Astrocyte (in vitro differentiated cells and primary cell): ENCODE measurements around the gene C1orf52. TPM values are rescaled to one million over a fixed set of nuclear protein-coding genes. Genes with fewer than 3 reads are reported as not detected.

Experiments used
- DNase-seq: peaks from one replicate; pipeline ENCODE4 v3.0.0-alpha.2; 2010; ENCODE audit warnings: low read depth
- FAIRE-seq: peaks from 2 replicates; lab custom pipeline; 2011; peaks lifted over from hg19 to GRCh38; lab: Jason Lieb, UNC
- H2AFZ ChIP-seq: 2 replicates; pipeline ENCODE4 v1.6.0; 2012; ENCODE audit warnings: low read depth, low read length, inconsistent platforms
- H3K27ac ChIP-seq: 2 replicates; pipeline ENCODE4 v1.5.1; 2011; ENCODE audit warnings: low read depth, low read length, inconsistent platforms
- H3K27me3 ChIP-seq: 2 replicates; pipeline ENCODE4 v1.6.0; 2011; ENCODE audit warnings: low read length, inconsistent platforms; ENCODE audit not compliant: insufficient read depth
- H3K36me3 ChIP-seq: 2 replicates; pipeline ENCODE4 v1.5.1; 2011; ENCODE audit warnings: low read length, inconsistent platforms; ENCODE audit not compliant: insufficient read depth
- H3K4me1 ChIP-seq: 2 replicates; pipeline ENCODE4 v1.5.1; 2011; ENCODE audit warnings: low read length, inconsistent platforms; ENCODE audit not compliant: insufficient read depth
- H3K4me2 ChIP-seq: 2 replicates; pipeline ENCODE4 v1.6.0; 2012; ENCODE audit warnings: low read length, inconsistent platforms
- H3K4me3 ChIP-seq: 2 replicates; pipeline ENCODE4 v1.5.1; 2011; ENCODE audit warnings: low read depth, mild to moderate bottlenecking, low read length, inconsistent platforms; ENCODE audit not compliant: insufficient read depth
- H3K79me2 ChIP-seq: 2 replicates; pipeline ENCODE4 v1.6.0; 2012; ENCODE audit warnings: mild to moderate bottlenecking, low read length, inconsistent platforms; ENCODE audit not compliant: insufficient read depth
- H3K9ac ChIP-seq: 2 replicates; pipeline ENCODE4 v1.6.0; 2012; ENCODE audit warnings: mild to moderate bottlenecking, low read length, inconsistent platforms
- H3K9me3 ChIP-seq: 2 replicates; pipeline ENCODE4 v1.5.1; 2012; ENCODE audit warnings: low read depth, mild to moderate bottlenecking, low read length, inconsistent platforms; ENCODE audit not compliant: insufficient read depth
- H4K20me1 ChIP-seq: 2 replicates; pipeline ENCODE4 v1.6.0; 2012; ENCODE audit warnings: low read length, inconsistent platforms; ENCODE audit not compliant: insufficient read depth
- H3K27ac Mint-ChIP-seq: one replicate; pipeline ENCODE4 v1.8.0; 2021; ENCODE audit warnings: mild to moderate bottlenecking, mixed read lengths; ENCODE audit not compliant: unreplicated experiment
- H3K27me3 Mint-ChIP-seq: one replicate; pipeline ENCODE4 v1.8.0; 2021; ENCODE audit warnings: low read depth, mixed read lengths; ENCODE audit not compliant: unreplicated experiment
- H3K36me3 Mint-ChIP-seq: one replicate; pipeline ENCODE4 v1.8.0; 2021; ENCODE audit warnings: low read depth, mixed read lengths; ENCODE audit not compliant: unreplicated experiment
- H3K4me1 Mint-ChIP-seq: one replicate; pipeline ENCODE4 v1.8.0; 2021; ENCODE audit warnings: low read depth, mixed read lengths; ENCODE audit not compliant: unreplicated experiment
- H3K4me3 Mint-ChIP-seq: one replicate; pipeline ENCODE4 v1.8.0; 2021; ENCODE audit warnings: mild to moderate bottlenecking, moderate library complexity, mixed read lengths; ENCODE audit not compliant: unreplicated experiment
- H3K9me3 Mint-ChIP-seq: one replicate; pipeline ENCODE4 v1.8.0; 2021; ENCODE audit warnings: mild to moderate bottlenecking, mixed read lengths; ENCODE audit not compliant: unreplicated experiment
- CTCF ChIP-seq: IDR thresholded peaks from 2 replicates; pipeline ENCODE4 v1.5.1; 2011; ENCODE audit warnings: low read depth, mild to moderate bottlenecking, inconsistent platforms, low read length, moderate library complexity; ENCODE audit not compliant: insufficient read depth
- EZH2 ChIP-seq: IDR thresholded peaks from 2 replicates; pipeline ENCODE4 v1.6.1; 2012; ENCODE audit warnings: mild to moderate bottlenecking, low read length, inconsistent platforms; ENCODE audit not compliant: insufficient read depth
- total RNA-seq: library from RNA; stranded (reverse); gene quantifications from 2 replicates; pipeline ENCODE4 v1.2.1, GENCODE V29; 2021

The C1orf52 gene
- total RNA-seq, 1 donor from 2014 or later = 42.4 TPM

- Histone ChIP-seq H2AFZ (no peak overlapping the region), H3K36me3 (no peaks in the 10 kb centered on the region), H3K4me3 (no peak overlapping the region), H3K27me3 (no peaks in the 10 kb centered on the region), H3K9ac (peak overlapping the region; percentile 37), H3K4me2 (peak overlapping the region; percentile 59), H3K9me3 (no peaks in the 10 kb centered on the region), H3K4me1 (peaks cover 13% of the 10 kb centered on the region), H3K79me2 (no peaks in the 10 kb centered on the region), H3K27ac (no peak overlapping the region), H4K20me1 (no peaks in the 10 kb centered on the region)
- Mint-ChIP-seq H3K4me3 (no peak overlapping the region), H3K27me3 (no peaks in the 10 kb centered on the region), H3K27ac (no peak overlapping the region), H3K36me3 (no peaks in the 10 kb centered on the region), H3K4me1 (peaks cover 10% of the 10 kb centered on the region), H3K9me3 (no peaks in the 10 kb centered on the region)
- FAIRE-seq (peak; percentile 17), DNase-seq (peak; percentile 66)
- peak; percentile 91 for TF ChIP-seq CTCF
- TF ChIP-seq EZH2 = no peak
Observed at GRCh38 chr1:85307987-85308832, 48.7 kb upstream of the C1orf52 start.

GRCh38 chr1:85306236-85306635 lies 46.8 kb upstream of the C1orf52 start:
- FAIRE-seq = no peak

More at GRCh38 chr1:85306236-85306635, 46.8 kb upstream of the C1orf52 start:
- Mint-ChIP-seq H3K9me3 (no peaks in the 10 kb centered on the region), H3K4me1 (peaks cover 5% of the 10 kb centered on the region), H3K27me3 (peaks cover 6% of the 10 kb centered on the region), H3K4me3 (no peak overlapping the region), H3K27ac (no peak overlapping the region), H3K36me3 (no peaks in the 10 kb centered on the region)
- H3K9ac ChIP-seq = no peak overlapping the region
- no peak overlapping the region for H3K27ac ChIP-seq
- DNase-seq = no peak
- H3K4me2 ChIP-seq = no peak overlapping the region
- H3K79me2 ChIP-seq = no peaks in the 10 kb centered on the region
- no peaks in the 10 kb centered on the region for H3K27me3 ChIP-seq
- TF ChIP-seq CTCF (no peak), EZH2 (no peak)
- no peak overlapping the region for H3K4me3 ChIP-seq
- H3K9me3 ChIP-seq = no peaks in the 10 kb centered on the region
- no peaks in the 10 kb centered on the region for H4K20me1 ChIP-seq
- no peaks in the 10 kb centered on the region for H3K36me3 ChIP-seq
- no peak overlapping the region for H2AFZ ChIP-seq
- H3K4me1 ChIP-seq = peaks cover 9% of the 10 kb centered on the region
